GM18511 (cell line): ENCODE measurements around the gene CYP26A1.

Source experiments
- ATAC-seq: cut with Tn5 transposase; IDR thresholded peaks from one replicate; pipeline ENCODE4 v1.9.1; 2021; ENCODE audit warnings: mild to moderate bottlenecking, moderate library complexity; ENCODE audit not compliant: unreplicated experiment

Gene CYP26A1

DNA sequence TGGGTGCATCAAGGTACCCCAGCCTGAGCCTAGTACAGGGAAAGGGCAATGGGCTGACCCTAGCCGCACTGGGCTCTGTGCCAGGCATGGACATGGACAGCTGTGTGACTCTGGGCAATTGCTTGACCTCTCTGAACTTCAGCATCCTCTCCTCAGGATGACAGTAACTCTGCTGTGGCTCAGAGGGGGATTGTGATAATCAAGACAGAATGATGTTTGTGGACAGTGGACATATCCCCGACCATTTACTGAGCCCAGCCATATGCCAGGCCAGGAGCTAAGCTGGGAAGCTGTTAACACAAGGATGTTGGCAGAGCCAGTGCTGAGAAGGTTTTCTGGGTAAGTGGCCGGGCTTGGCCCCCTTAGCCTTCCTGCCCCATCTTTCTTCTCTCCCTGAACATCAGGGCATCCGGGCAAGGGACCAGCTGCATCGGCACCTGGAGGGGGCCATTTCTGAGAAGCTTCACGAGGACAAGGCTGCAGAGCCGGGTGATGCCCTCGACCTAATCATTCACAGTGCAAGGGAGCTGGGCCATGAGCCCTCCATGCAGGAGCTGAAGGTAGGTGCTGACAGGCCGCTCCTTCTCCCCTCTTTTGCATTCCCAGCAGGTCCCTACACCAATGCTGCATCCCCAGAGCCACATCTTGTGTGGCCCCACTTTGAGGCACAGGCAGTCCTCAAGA is 9.6 kb upstream of the CYP26A1 start:
- no peak for ATAC-seq

GRCh38 chr10:93064874-93065660 is 8.6 kb upstream of the CYP26A1 start:
- no peak for ATAC-seq

GRCh38 chr10:93065675-93066543 is 7.8 kb upstream of the CYP26A1 start:
- ATAC-seq = no peak

- ATAC-seq = no peak
Observed at GRCh38 chr10:93066544-93066913, 7.2 kb upstream of the CYP26A1 start.

GRCh38 chr10:93067443-93068365 is 6.0 kb upstream of the CYP26A1 start:
- no peak for ATAC-seq

DNA sequence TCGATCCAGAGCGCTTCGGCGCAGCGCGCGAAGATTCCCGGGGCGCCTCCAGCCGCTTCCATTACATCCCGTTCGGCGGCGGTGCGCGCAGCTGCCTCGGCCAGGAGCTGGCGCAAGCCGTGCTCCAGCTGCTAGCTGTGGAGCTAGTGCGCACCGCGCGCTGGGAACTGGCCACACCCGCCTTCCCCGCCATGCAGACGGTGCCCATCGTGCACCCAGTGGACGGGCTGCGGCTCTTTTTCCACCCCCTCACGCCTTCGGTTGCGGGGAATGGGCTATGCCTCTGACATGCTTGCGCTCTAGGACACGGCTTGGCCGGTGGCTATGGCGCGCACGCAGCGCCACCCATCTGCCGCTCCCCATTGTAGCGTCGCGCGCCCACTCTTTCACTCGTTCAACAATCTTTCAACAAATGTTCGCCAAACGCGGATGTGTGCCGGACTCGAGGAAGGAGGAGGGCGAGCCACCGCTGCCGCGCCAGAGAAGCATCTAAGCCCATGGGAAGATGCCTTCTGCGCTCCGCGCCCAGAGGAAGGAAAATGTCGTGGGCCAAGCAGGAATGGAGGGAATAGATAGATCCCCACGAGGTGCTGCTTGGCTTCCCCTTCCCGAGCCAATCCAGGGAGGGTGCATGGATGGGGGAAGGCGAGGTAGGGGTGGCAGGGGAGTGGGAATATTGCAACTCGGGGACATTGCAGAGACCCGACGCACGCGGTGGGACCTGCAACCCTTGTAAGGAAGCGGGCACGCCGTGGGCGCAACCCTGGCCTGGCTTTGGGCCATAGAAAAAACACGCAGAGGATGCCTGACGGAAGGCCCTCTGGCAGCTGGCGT is 5.1 kb upstream of the CYP26A1 start:
- no peak for ATAC-seq

GRCh38 chr10:93069245-93069561 is 4.5 kb upstream of the CYP26A1 start:
- no peak for ATAC-seq

- ATAC-seq = no peak
Observed at GRCh38 chr10:93070378-93071176, 3.1 kb upstream of the CYP26A1 start.

- ATAC-seq = no peak
Observed at GRCh38 chr10:93071177-93071472, 2.6 kb upstream of the CYP26A1 start.

DNA sequence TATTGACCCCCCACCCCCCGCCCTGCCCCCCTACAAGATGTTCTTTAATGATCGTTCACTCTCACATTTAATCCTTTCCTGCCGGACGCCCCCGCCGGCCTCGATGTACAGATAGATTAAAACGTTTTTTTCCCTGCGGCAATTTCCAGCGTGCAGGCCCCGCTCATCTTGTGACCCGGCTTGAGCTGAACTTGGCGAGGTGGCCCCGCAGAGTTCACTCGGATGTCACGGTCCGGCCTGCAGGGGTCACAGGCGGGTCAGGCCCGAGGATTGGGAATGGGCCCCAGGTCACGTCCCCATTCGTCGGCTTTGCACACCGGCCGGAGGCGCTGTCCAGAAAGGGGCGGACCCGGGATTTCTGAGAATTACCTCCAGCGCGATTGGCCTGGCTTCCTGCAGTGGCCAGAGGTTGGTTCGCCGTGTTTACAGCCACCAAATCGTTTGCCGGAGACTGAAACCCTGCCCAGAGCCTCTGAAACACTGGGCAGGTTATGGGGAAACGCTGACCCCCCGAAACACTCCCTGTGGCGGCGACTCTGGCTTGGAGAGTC is 1.9 kb upstream of the CYP26A1 start:
- no peak for ATAC-seq

- no peak for ATAC-seq
Observed at GRCh38 chr10:93072225-93072712, 1.4 kb upstream of the CYP26A1 start.

DNA sequence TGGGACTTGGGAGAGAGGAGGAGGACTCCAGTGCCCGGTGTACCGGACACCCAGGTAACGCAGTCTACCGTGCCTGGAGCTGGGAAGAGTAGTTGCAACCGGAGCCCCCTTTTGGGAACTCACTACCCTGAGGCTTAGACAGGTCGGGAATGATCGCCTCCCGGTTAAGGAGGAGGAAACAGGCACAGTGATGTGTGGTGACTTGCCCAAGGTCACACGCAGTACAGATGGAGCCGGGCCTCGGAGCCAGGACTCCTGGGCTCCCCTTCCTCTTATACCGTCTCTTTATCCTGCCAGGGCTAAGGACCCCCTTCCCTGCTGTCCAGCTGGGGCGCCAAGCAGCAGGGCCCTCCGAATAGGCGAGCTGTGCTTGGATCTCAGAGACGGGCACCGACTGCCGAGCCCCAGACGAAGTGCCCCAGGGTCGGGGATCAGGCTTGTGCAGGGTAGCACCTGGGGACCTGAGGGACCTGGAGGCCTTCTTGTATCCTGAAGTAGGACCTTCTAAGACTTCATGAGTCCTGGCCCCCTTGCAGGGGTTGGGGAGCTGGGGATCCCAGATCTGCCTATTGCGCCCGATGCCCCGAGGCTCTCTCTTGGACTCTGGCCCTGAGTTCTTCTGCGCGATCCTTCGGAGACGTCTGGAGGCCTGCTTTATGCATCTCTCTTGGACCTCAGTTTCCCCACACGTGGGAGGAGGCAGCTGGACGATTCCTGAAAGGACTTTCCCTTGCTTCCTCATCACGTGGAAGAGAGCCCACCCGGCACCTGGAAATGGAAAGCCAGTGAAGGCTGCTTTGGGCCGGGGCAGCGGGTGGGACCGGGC is 767 bp upstream of the CYP26A1 start:
- ATAC-seq = no peak

DNA sequence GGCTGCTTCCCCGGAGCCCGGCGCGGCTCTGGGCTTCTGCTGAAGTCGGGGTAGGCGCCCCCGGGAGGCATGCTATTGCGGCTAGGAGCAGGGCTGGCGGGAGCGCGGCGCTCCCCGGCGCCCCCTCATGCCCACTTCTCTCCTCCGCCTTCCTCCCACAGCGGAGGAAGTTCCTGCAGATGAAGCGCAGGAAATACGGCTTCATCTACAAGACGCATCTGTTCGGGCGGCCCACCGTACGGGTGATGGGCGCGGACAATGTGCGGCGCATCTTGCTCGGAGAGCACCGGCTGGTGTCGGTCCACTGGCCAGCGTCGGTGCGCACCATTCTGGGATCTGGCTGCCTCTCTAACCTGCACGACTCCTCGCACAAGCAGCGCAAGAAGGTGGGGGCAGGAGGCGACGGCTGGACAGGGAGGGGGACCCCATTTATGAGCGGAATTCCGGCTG is 479 bp downstream of the CYP26A1 start:
- no peak for ATAC-seq

DNA sequence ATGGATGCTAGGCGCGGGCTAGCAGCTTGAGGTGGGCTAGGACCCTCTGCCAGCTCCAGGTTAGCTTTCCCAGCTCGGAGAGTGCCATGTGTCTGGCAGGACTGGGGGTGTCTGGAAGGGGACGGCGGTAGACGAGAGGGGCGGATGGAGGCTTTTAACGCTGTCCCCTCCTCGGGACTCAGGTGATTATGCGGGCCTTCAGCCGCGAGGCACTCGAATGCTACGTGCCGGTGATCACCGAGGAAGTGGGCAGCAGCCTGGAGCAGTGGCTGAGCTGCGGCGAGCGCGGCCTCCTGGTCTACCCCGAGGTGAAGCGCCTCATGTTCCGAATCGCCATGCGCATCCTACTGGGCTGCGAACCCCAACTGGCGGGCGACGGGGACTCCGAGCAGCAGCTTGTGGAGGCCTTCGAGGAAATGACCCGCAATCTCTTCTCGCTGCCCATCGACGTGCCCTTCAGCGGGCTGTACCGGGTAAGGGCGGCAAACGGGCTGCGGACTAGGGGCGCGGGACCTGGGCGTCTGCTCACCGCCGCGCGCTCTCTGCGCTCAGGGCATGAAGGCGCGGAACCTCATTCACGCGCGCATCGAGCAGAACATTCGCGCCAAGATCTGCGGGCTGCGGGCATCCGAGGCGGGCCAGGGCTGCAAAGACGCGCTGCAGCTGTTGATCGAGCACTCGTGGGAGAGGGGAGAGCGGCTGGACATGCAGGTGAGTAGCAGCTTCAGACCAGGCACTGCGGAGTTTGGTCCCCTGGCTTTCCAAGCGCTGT is 1.1 kb downstream of the CYP26A1 start:
- ATAC-seq = no peak

GRCh38 chr10:93075369-93076221 is 1.9 kb downstream of the CYP26A1 start:
- ATAC-seq = no peak

DNA sequence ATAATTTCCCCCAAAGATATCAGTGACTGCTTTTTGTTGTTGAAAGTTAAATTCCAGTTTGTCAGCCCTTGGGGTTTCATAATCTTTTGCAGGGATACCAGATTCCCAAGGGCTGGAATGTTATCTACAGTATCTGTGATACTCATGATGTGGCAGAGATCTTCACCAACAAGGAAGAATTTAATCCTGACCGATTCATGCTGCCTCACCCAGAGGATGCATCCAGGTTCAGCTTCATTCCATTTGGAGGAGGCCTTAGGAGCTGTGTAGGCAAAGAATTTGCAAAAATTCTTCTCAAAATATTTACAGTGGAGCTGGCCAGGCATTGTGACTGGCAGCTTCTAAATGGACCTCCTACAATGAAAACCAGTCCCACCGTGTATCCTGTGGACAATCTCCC is 3.2 kb downstream of the CYP26A1 start:
- ATAC-seq = no peak
